K562 (cell line): ENCODE data around the gene SLC6A9. TPM values are rescaled to one million over a fixed set of nuclear protein-coding genes. Genes with fewer than 3 reads are reported as not detected.

Source experiments
- BRD4 ChIP-seq: fragments of 200-600 bp; sonication (generic); IDR thresholded peaks from 2 replicates; pipeline ENCODE4 v1.6.1; 2017; ENCODE audit warnings: inconsistent platforms
- COPS2 ChIP-seq: fragments of 450-650 bp; conservative IDR thresholded peaks from 2 replicates; pipeline ENCODE4 v1.6.1; 2016; ENCODE audit warnings: mild to moderate bottlenecking, moderate library complexity
- EZH2 ChIP-seq: IDR thresholded peaks from 2 replicates; pipeline ENCODE4 v1.6.1; 2012; ENCODE audit warnings: low read depth, mild to moderate bottlenecking, inconsistent platforms, low read length, borderline replicate concordance
- GABPB2 ChIP-seq: fragments of 250-450 bp; sonication (Bioruptor Pico); conservative IDR thresholded peaks from 2 replicates; pipeline ENCODE4 v1.5.1; 2021; ENCODE audit warnings: mild to moderate bottlenecking
- MCM3 ChIP-seq: fragments of 450-650 bp; IDR thresholded peaks from 2 replicates; pipeline ENCODE4 v1.6.1; 2016
- NFXL1 ChIP-seq: fragments of 450-650 bp; formaldehyde crosslinking; IDR thresholded peaks from 2 replicates; pipeline ENCODE4 v1.4.0; 2021; ENCODE audit warnings: mild to moderate bottlenecking
- PTBP1 ChIP-seq: fragments of 200-400 bp; formaldehyde crosslinking; IDR thresholded peaks from 2 replicates; pipeline ENCODE4 v1.6.1; 2017; ENCODE audit warnings: low read depth, low read length
- SMAD1 ChIP-seq: fragments of 150-350 bp; IDR thresholded peaks from 2 replicates; pipeline ENCODE4 v1.6.1; 2014; ENCODE audit warnings: low read length, low read depth; ENCODE audit not compliant: partially characterized antibody
- SMARCE1 ChIP-seq: fragments of 450-650 bp; IDR thresholded peaks from 2 replicates; pipeline ENCODE4 v1.7.1; 2016; ENCODE audit warnings: mild to moderate bottlenecking
- SP1 ChIP-seq: sonication (generic); formaldehyde crosslinking; IDR thresholded peaks from 2 replicates; pipeline ENCODE4 v1.8.1; 2022; ENCODE audit warnings: mild to moderate bottlenecking, missing genetic modification reagents
- TEAD2 ChIP-seq: fragments of 450-650 bp; IDR thresholded peaks from 2 replicates; pipeline ENCODE4 v1.6.1; 2016; ENCODE audit warnings: missing genetic modification characterization, control low read depth, missing compliant biosample characterization
- XRCC3 ChIP-seq: fragments of 450-650 bp; IDR thresholded peaks from 2 replicates; pipeline ENCODE4 v1.6.1; 2017; ENCODE audit warnings: mild to moderate bottlenecking, moderate library complexity
- ZNF140 ChIP-seq: fragments of 250-450 bp; sonication (Bioruptor Pico); IDR thresholded peaks from 2 replicates; pipeline ENCODE4 v1.8.0; 2021; ENCODE audit warnings: moderate library complexity, mild to moderate bottlenecking, inconsistent platforms
- ZNF282 ChIP-seq: sonication (generic); formaldehyde crosslinking; IDR thresholded peaks from 2 replicates; pipeline ENCODE4 v1.8.1; 2023; ENCODE audit warnings: missing genetic modification reagents
- ZNF408 ChIP-seq: fragments of 250-450 bp; sonication (Bioruptor Pico); IDR thresholded peaks from 2 replicates; pipeline ENCODE4 v1.4.0; 2020; ENCODE audit warnings: low read depth, mild to moderate bottlenecking, moderate library complexity
- polyA plus RNA-seq, 8 experiments: library from polyadenylated mRNA; depleted of rRNA in 4 of 8; stranded (reverse) in 5 of 8; unstranded in 3 of 8; fragments of >200 nt; fragmentation: Nextera tagmentation in 2 of 8; fragmentation: Illumina TruSeq in 1 of 8; extraction: Ambion mirVana in 2 of 8; extraction: Trizol in 1 of 8; gene quantifications; 2 replicates each; pipeline versions ENCODE4 v1.2.1 to v1.2.3, GENCODE V29; 2011 to 2014; ENCODE audit warnings: inconsistent platforms in 1 of 8, missing spikeins in 1 of 8
- total RNA-seq, 7 experiments: library from RNA; depleted of rRNA in 6 of 7; stranded (reverse); fragments of >200 nt in 6 of 7; fragmentation: Illumina TruSeq in 2 of 7; extraction: Trizol in 2 of 7; gene quantifications; 2 replicates each; pipeline versions ENCODE4 v1.2.1 to v1.2.3, GENCODE V29; 2011 to 2021; ENCODE audit warnings: low replicate concordance in 1 of 7
- TF ChIP-seq, protein P1 (sequence below): fragments of 450-650 bp; IDR thresholded peaks from one replicate; pipeline ENCODE4 v1.6.1; 2018; ENCODE audit warnings: mild to moderate bottlenecking, moderate library complexity; ENCODE audit not compliant: partially characterized antibody
- TF ChIP-seq, protein P2 (sequence below): fragments of 250-450 bp; sonication (Bioruptor Pico); IDR thresholded peaks from 2 replicates; pipeline ENCODE4 v1.4.0; 2020
- TF ChIP-seq, protein P3 (sequence below): fragments of 450-650 bp; formaldehyde crosslinking; IDR thresholded peaks from 2 replicates; pipeline ENCODE4 v1.4.0; 2020; ENCODE audit warnings: mild to moderate bottlenecking, moderate library complexity
- TF ChIP-seq, protein P4 (sequence below): fragments of 450-650 bp; formaldehyde crosslinking; IDR thresholded peaks from 2 replicates; pipeline ENCODE4 v1.4.0; 2022; ENCODE audit warnings: mild to moderate bottlenecking, moderate library complexity

The SLC6A9 gene
- total and polyA plus RNA-seq, 9 of the 15 experiments (the other 6 are each of a cell fraction or from before 2014, with no cell fraction given): 0.17 to 18.7 (median 2.9) TPM

DNA sequence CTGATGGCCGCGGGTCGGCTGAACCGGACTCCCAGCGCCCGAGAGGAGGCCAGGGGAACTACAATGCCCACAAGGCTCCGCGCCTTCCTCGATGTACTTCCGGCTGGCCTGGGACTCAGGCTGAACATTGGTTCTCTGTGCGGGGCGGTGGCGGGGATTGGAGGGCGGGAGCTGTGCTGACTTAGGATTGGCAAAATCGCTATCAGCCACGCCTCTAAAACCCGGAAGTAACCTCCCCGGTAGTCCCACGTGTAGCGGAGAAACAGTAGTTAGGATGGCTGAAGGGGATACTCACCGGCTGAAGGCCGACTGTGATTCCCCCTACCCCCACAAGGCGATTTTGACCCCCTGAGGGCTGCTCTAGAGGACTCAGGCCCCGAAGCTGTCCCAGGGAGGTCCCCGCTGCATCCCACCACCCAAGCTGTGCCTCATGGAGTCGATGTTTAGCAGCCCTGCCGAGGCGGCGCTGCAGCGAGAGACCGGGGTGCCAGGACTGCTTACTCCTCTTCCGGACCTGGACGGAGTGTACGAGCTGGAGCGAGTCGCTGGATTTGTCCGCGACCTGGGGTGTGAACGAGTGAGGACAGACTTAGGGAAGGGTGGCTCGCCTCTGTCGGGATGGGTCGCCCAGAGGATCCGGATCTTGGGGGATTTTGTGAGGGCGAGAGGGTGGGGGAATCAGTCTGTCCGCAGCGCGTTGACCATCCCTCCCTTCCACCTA is 61.4 kb downstream of the SLC6A9 start, which contains the start of gene DPH2 (continued):
- TF ChIP-seq, protein P1, sequence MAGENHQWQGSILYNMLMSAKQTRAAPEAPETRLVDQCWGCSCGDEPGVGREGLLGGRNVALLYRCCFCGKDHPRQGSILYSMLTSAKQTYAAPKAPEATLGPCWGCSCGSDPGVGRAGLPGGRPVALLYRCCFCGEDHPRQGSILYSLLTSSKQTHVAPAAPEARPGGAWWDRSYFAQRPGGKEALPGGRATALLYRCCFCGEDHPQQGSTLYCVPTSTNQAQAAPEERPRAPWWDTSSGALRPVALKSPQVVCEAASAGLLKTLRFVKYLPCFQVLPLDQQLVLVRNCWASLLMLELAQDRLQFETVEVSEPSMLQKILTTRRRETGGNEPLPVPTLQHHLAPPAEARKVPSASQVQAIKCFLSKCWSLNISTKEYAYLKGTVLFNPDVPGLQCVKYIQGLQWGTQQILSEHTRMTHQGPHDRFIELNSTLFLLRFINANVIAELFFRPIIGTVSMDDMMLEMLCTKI: no peak
- TF ChIP-seq SMARCE1 (no peak), ZNF282 (CRISPR knock-in tag) (no peak), COPS2 (no peak), GABPB2 (CRISPR knock-in tag) (no peak), PTBP1 (no peak), MCM3 (no peak), ZNF140 (CRISPR knock-in tag) (no peak), SP1 (CRISPR knock-in tag) (no peak; the same call in 1 of the 2 replicates), XRCC3 (no peak), ZNF408 (CRISPR knock-in tag) (no peak), BRD4 (no peak), SMAD1 (no peak), NFXL1 (CRISPR knock-in tag) (no peak), TEAD2 (tag) (no peak), EZH2 (no peak)
- TF ChIP-seq, protein P2, sequence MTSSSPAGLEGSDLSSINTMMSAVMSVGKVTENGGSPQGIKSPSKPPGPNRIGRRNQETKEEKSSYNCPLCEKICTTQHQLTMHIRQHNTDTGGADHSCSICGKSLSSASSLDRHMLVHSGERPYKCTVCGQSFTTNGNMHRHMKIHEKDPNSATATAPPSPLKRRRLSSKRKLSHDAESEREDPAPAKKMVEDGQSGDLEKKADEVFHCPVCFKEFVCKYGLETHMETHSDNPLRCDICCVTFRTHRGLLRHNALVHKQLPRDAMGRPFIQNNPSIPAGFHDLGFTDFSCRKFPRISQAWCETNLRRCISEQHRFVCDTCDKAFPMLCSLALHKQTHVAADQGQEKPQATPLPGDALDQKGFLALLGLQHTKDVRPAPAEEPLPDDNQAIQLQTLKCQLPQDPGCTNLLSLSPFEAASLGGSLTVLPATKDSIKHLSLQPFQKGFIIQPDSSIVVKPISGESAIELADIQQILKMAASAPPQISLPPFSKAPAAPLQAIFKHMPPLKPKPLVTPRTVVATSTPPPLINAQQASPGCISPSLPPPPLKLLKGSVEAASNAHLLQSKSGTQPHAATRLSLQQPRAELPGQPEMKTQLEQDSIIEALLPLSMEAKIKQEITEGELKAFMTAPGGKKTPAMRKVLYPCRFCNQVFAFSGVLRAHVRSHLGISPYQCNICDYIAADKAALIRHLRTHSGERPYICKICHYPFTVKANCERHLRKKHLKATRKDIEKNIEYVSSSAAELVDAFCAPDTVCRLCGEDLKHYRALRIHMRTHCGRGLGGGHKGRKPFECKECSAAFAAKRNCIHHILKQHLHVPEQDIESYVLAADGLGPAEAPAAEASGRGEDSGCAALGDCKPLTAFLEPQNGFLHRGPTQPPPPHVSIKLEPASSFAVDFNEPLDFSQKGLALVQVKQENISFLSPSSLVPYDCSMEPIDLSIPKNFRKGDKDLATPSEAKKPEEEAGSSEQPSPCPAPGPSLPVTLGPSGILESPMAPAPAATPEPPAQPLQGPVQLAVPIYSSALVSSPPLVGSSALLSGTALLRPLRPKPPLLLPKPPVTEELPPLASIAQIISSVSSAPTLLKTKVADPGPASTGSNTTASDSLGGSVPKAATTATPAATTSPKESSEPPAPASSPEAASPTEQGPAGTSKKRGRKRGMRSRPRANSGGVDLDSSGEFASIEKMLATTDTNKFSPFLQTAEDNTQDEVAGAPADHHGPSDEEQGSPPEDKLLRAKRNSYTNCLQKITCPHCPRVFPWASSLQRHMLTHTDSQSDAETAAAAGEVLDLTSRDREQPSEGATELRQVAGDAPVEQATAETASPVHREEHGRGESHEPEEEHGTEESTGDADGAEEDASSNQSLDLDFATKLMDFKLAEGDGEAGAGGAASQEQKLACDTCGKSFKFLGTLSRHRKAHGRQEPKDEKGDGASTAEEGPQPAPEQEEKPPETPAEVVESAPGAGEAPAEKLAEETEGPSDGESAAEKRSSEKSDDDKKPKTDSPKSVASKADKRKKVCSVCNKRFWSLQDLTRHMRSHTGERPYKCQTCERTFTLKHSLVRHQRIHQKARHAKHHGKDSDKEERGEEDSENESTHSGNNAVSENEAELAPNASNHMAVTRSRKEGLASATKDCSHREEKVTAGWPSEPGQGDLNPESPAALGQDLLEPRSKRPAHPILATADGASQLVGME (CRISPR knock-in tag): no peak
- TF ChIP-seq, protein P3, sequence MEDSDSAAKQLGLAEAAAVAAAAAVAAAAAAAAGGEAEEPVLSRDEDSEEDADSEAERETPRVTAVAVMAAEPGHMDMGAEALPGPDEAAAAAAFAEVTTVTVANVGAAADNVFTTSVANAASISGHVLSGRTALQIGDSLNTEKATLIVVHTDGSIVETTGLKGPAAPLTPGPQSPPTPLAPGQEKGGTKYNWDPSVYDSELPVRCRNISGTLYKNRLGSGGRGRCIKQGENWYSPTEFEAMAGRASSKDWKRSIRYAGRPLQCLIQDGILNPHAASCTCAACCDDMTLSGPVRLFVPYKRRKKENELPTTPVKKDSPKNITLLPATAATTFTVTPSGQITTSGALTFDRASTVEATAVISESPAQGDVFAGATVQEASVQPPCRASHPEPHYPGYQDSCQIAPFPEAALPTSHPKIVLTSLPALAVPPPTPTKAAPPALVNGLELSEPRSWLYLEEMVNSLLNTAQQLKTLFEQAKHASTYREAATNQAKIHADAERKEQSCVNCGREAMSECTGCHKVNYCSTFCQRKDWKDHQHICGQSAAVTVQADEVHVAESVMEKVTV: no peak
- TF ChIP-seq, protein P4, sequence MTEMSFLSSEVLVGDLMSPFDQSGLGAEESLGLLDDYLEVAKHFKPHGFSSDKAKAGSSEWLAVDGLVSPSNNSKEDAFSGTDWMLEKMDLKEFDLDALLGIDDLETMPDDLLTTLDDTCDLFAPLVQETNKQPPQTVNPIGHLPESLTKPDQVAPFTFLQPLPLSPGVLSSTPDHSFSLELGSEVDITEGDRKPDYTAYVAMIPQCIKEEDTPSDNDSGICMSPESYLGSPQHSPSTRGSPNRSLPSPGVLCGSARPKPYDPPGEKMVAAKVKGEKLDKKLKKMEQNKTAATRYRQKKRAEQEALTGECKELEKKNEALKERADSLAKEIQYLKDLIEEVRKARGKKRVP: no peak
